ENCODE measurements around the gene UACA.

DNA sequence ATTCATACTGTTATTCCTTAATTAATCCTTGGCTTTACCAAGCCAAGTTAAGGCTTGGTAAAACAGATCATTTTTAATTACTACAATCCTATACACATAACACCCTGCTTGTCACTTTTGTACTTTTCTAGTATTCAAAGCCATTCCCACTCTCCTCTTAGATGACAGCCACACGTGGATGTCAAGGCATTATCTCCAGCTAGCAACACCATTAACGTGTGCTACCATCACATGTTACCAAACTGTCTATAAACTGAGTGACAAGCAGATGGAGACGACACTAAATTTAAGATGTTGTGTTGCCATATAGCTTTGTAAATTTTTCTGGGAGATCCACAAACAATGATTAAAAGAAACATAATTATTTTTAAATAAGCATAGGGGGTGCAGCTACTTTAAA, 103.7 kb downstream of the UACA start:
- no peak for TF ChIP-seq FOXA1 (IDR thresholded peaks at IDR 0.05)
- TF ChIP-seq ARNT (IDR thresholded peaks at IDR 0.05) = no peak
- no peak for TF ChIP-seq BHLHE40 (IDR thresholded peaks at IDR 0.05; ENCODE audit: borderline replicate concordance)
- TF ChIP-seq TARDBP (IDR thresholded peaks at IDR 0.05) = no peak
- TF ChIP-seq, protein P1, sequence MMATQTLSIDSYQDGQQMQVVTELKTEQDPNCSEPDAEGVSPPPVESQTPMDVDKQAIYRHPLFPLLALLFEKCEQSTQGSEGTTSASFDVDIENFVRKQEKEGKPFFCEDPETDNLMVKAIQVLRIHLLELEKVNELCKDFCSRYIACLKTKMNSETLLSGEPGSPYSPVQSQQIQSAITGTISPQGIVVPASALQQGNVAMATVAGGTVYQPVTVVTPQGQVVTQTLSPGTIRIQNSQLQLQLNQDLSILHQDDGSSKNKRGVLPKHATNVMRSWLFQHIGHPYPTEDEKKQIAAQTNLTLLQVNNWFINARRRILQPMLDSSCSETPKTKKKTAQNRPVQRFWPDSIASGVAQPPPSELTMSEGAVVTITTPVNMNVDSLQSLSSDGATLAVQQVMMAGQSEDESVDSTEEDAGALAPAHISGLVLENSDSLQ (IDR thresholded peaks at IDR 0.05) = no peak
- TF ChIP-seq FOXM1 (IDR thresholded peaks at IDR 0.05; ENCODE audit: borderline replicate concordance) = no peak
- no peak for TF ChIP-seq SUZ12 (IDR thresholded peaks at IDR 0.05)
- no peak for TF ChIP-seq CTBP1 (IDR thresholded peaks at IDR 0.05; ENCODE audit: borderline replicate concordance)
- no peak for TF ChIP-seq L3MBTL2 (conservative IDR thresholded peaks at IDR 0.05)

Measured in HEK293T (cell line).